Gastroesophageal sphincter (tissue), 4 donors: ENCODE measurements around the gene TMEM61. TPM values are rescaled to one million over a fixed set of nuclear protein-coding genes. Genes with fewer than 3 reads are reported as not detected.

ENCODE experiments used
- ATAC-seq: fragments of 150-250 bp; one replicate; pipeline ENCODE4 v1.9.1; 2016; ENCODE audit warnings: mild to moderate bottlenecking, moderate library complexity
- H3K27ac ChIP-seq, 4 donors: fragments of 200-600 bp; sonication (generic) in 3 of 4; 1 replicate in 3 of 4; 2 replicates in 1 of 4; pipeline ENCODE4 v1.5.1; 2016 to 2019
- H3K27me3 ChIP-seq: fragments of 200-600 bp; sonication (generic); one replicate; pipeline ENCODE4 v1.5.1; 2019
- H3K36me3 ChIP-seq, 2 donors: fragments of 200-600 bp; sonication (generic); one replicate each; pipeline ENCODE4 v1.5.1; 2019; ENCODE audit warnings: control low read depth in 1 of 2
- H3K4me1 ChIP-seq, 3 donors: fragments of 200-600 bp; sonication (generic); 1 replicate in 2 of 3; 2 replicates in 1 of 3; pipeline ENCODE4 v1.5.1; 2016 to 2019; ENCODE audit warnings: control low read depth in 2 of 3
- H3K4me3 ChIP-seq, 2 donors: fragments of 200-600 bp; sonication (generic); one replicate each; pipeline ENCODE4 v1.5.1; 2019; ENCODE audit warnings: mild to moderate bottlenecking in 1 of 2, moderate library complexity in 1 of 2
- H3K9me3 ChIP-seq, 3 donors: fragments of 200-600 bp; sonication (generic); one replicate each; pipeline ENCODE4 v1.5.1; 2017 to 2019; ENCODE audit warnings: control low read depth in 2 of 3
- EP300 ChIP-seq: sonication (generic); formaldehyde crosslinking; IDR thresholded peaks from one replicate; pipeline ENCODE4 v1.6.1; 2017; ENCODE audit warnings: antibody characterized with exemption, mild to moderate bottlenecking
- POLR2A ChIP-seq, 2 donors: fragments of 450-650 bp; IDR thresholded peaks; one replicate each; pipeline ENCODE4 v1.6.1; 2017; ENCODE audit warnings: antibody characterized with exemption in 2 of 2, mild to moderate bottlenecking in 2 of 2, moderate library complexity in 1 of 2
- POLR2AphosphoS5 ChIP-seq: sonication (generic); formaldehyde crosslinking; IDR thresholded peaks from one replicate; pipeline ENCODE4 v1.6.1; 2017; ENCODE audit warnings: antibody characterized with exemption
- WGBS, 2 donors: methylation state at CpG; one replicate each; pipeline ENCODE4 v1.1.5; 2018; ENCODE audit warnings: low coverage in 1 of 2; 5-methylcytosine and 5-hydroxymethylcytosine counted together
- total RNA-seq, 4 donors: library from RNA; depleted of rRNA; stranded (reverse); fragments of >200 nt; gene quantifications; one replicate each; pipeline ENCODE4 v1.1.0, GENCODE V29; 2016
- TF ChIP-seq, protein P1 (sequence below), 4 experiments: fragments of 200-600 bp in 2 of 4; fragments of 450-650 bp in 2 of 4; sonication (generic) in 1 of 4; IDR thresholded peaks; one replicate each; pipeline ENCODE4 v1.5.1; 2017 to 2019; ENCODE audit warnings: antibody characterized with exemption in 4 of 4, mild to moderate bottlenecking in 2 of 4, moderate library complexity in 2 of 4

The TMEM61 gene
- total RNA-seq, 4 donors from 2014 or later = 1.5 to 2.5 (median 1.5) TPM; not detected in 1

- H3K9me3 ChIP-seq = no peaks in the 10 kb centered on the region
- H3K27me3 ChIP-seq = peaks cover 67% of the 10 kb centered on the region
- no CpG with 5 or more reads among the region's 7 CpGs for WGBS, 2 donors
- TF ChIP-seq POLR2A (IDR thresholded peaks at IDR 0.05) = no peak
- TF ChIP-seq EP300 = no peak
- TF ChIP-seq, protein P1, sequence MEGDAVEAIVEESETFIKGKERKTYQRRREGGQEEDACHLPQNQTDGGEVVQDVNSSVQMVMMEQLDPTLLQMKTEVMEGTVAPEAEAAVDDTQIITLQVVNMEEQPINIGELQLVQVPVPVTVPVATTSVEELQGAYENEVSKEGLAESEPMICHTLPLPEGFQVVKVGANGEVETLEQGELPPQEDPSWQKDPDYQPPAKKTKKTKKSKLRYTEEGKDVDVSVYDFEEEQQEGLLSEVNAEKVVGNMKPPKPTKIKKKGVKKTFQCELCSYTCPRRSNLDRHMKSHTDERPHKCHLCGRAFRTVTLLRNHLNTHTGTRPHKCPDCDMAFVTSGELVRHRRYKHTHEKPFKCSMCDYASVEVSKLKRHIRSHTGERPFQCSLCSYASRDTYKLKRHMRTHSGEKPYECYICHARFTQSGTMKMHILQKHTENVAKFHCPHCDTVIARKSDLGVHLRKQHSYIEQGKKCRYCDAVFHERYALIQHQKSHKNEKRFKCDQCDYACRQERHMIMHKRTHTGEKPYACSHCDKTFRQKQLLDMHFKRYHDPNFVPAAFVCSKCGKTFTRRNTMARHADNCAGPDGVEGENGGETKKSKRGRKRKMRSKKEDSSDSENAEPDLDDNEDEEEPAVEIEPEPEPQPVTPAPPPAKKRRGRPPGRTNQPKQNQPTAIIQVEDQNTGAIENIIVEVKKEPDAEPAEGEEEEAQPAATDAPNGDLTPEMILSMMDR (IDR thresholded peaks at IDR 0.05) = no peak
- TF ChIP-seq POLR2AphosphoS5 = no peak
- H3K4me3 ChIP-seq = no peak within 1 kb of the TSS
- H3K27ac ChIP-seq = no peak within 1 kb of the TSS
- ATAC-seq = no peak
- peaks cover 0 to 12% (median 4%) of the 10 kb centered on the region in 3 donors for H3K4me1 ChIP-seq
- H3K36me3 ChIP-seq = no peaks in the 10 kb centered on the region
These were observed 18.2 kb downstream of the TMEM61 start, which contains the start of gene BSND for GRCh38 chr1:54998677-54999076. Gene BSND (plus strand): TSS chr1:54998933. CDS start chr1:54999187, 254 bp downstream.

DNA sequence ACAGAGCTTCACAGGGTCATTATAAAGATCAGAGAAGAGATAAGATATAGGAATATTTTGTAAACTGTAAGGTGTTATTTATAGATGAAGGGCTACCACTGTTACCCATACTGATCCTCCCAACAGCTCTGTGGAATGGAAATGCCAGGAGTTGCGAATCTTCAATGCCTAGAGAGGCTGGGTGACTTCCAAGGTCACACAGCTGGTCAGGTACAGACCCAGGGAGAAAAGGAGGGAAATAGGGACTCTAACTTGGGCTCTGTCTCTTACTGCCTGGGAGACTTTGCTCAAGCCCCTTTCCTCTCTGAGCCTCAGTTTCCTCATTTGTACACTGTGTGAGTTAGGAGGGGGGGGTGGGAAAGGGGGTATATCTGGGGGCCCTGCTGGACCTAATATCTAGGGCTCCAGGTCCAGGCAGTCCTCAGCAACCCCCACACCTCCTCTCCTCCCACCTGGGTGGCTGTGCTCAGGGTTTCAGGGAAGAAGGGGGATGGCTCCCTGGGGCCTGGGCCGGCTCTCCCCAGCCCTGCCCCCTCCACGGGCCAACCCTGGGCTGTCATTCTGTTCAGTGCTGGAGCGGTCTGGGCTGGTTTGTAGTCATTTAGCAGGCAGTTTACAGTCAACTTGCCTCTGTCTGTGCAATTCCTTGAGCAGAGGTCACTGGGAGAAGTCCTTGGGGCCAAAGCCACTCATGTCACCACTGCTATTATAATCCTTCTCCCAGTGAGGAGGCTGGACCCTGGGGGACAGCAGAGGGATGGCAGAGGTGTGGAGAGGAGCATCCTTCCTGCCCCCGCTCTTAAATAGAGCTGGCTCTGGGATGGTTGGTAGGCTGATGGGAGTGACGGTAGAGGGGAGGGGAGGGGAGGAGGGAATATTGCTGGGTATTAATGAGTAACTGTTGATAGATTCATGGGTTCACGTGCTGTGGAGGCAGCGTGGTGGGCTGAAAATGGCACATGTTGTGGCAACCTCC is 20.0 kb downstream of the TMEM61 start:
- no peak overlapping the region for H3K4me3 ChIP-seq
- 44 to 84% methylated on average over 1 to 3 of the region's 8 CpGs for WGBS, 2 donors

GRCh38 chr1:55001311-55001710 is 20.9 kb downstream of the TMEM61 start:
- no peak overlapping the region for H3K4me3 ChIP-seq
- peaks cover 0 to 10% (median 4%) of the 10 kb centered on the region in 3 donors for H3K4me1 ChIP-seq
- no peaks in the 10 kb centered on the region for H3K36me3 ChIP-seq
- ATAC-seq = no peak
- 90 to 100% methylated on average over 1 to 2 of the region's 4 CpGs for WGBS, 2 donors
- H3K27me3 ChIP-seq = peaks cover 55% of the 10 kb centered on the region
- no peaks in the 10 kb centered on the region for H3K9me3 ChIP-seq
- H3K27ac ChIP-seq = no peak overlapping the region
- TF ChIP-seq POLR2AphosphoS5 (no peak), POLR2A (IDR thresholded peaks at IDR 0.05) (no peak), EP300 (no peak)
- TF ChIP-seq, protein P1 (IDR thresholded peaks at IDR 0.05) = no peak

More for the DNA sequence above, 20.0 kb downstream of the TMEM61 start:
- Histone ChIP-seq H3K9me3 (no peaks in the 10 kb centered on the region), H3K36me3 (no peaks in the 10 kb centered on the region), H3K27ac (no peak overlapping the region), H3K27me3 (peaks cover 64% of the 10 kb centered on the region), H3K4me1 (peaks cover 0 to 12% (median 4%) of the 10 kb centered on the region in 3 donors)
- no peak for TF ChIP-seq POLR2A (IDR thresholded peaks at IDR 0.05)
- TF ChIP-seq, protein P1 (IDR thresholded peaks at IDR 0.05) = no peak
- TF ChIP-seq POLR2AphosphoS5 = no peak
- no peak for TF ChIP-seq EP300
- no peak for ATAC-seq

GRCh38 chr1:55002686-55003085 is 22.3 kb downstream of the TMEM61 start:
- Histone ChIP-seq H3K4me1 (no peaks in the 10 kb centered on the region), H3K9me3 (no peaks in the 10 kb centered on the region), H3K4me3 (no peak overlapping the region), H3K27ac (no peak overlapping the region), H3K36me3 (no peaks in the 10 kb centered on the region), H3K27me3 (peaks cover 41% of the 10 kb centered on the region)
- ATAC-seq = no peak
- 38 to 40% methylated on average over 2 of the region's 2 CpGs for WGBS, 2 donors
- no peak for TF ChIP-seq EP300
- TF ChIP-seq, protein P1 (IDR thresholded peaks at IDR 0.05) = no peak
- TF ChIP-seq POLR2A (IDR thresholded peaks at IDR 0.05) = no peak
- TF ChIP-seq POLR2AphosphoS5 = no peak
